ENCODE measurements around the gene DCPS. TPM values are rescaled to one million over a fixed set of nuclear protein-coding genes. Genes with fewer than 3 reads are reported as not detected.

DCPS gene
- total and polyA plus RNA-seq, 2 of the 4 experiments (the other 2 are of a cell fraction) = 19.7 to 34.8 TPM

GRCh38 chr11:126387857-126388256 lies 84.0 kb downstream of the DCPS start:
- no peaks in the 10 kb centered on the region; the same call in 1 of the 2 replicates for H4K20me1 ChIP-seq (ENCODE audit: insufficient read depth, low read length)
- no CpG with 5 or more reads among the region's 5 CpGs for WGBS, 2 experiments (ENCODE audit: extremely low coverage in 2 of 2, insufficient read length in 1 of 2)

More at GRCh38 chr11:126387857-126388256, 84.0 kb downstream of the DCPS start:
- Histone ChIP-seq H2AK5ac (ENCODE audit: low read depth, low read length) (no peak overlapping the region), H2BK5ac (ENCODE audit: low read depth, low read length, poor library complexity, severe bottlenecking) (no peak overlapping the region), H3K36me3 (ENCODE audit: control insufficient read depth, insufficient read depth, low read length) (no peaks in the 10 kb centered on the region), H3K9me3 (ENCODE audit: control insufficient read depth, insufficient read depth, low read length) (no peaks in the 10 kb centered on the region), H3K9ac (ENCODE audit: low read depth, low read length) (no peak overlapping the region), H3K4me3 (ENCODE audit: insufficient read depth, low read depth, low read length) (no peak overlapping the region), H3K14ac (replicated peaks; ENCODE audit: low read depth, low read length) (no peak overlapping the region), H3K23ac (ENCODE audit: low read depth, low read length) (no peak overlapping the region), H2AFZ (replicated peaks; ENCODE audit: low read length, poor library complexity) (no peak overlapping the region), H2BK15ac (ENCODE audit: low read depth, low read length) (no peak overlapping the region), H3K27me3 (ENCODE audit: control insufficient read depth, insufficient read depth, low read length) (no peaks in the 10 kb centered on the region), H3K4ac (ENCODE audit: low read depth, low read length) (no peak overlapping the region), H4K91ac (ENCODE audit: insufficient read depth, low read depth, low read length) (no peak overlapping the region), H4K8ac (ENCODE audit: low read depth in 2 of 2, low read length in 2 of 2) (no peak overlapping the region), H3K79me1 (ENCODE audit: low read depth in 1 of 2, low read length in 2 of 2) (peaks cover 3 to 4% of the 10 kb centered on the region in 2 experiments; a peak in 3 of 4 replicates), H2AK9ac (replicated peaks; ENCODE audit: low read depth, low read length, poor library complexity) (no peak overlapping the region), H4K5ac (ENCODE audit: low read depth, low read length) (no peak overlapping the region), H3K4me1 (ENCODE audit: control insufficient read depth, insufficient read depth, low read length) (peaks cover 2% of the 10 kb centered on the region; the same call in 1 of the 2 replicates), H3K27ac (ENCODE audit: insufficient read depth, low read length) (no peak overlapping the region), H3K9me1 (ENCODE audit: insufficient read depth, low read length) (peaks cover 5% of the 10 kb centered on the region; the same call in 1 of the 2 replicates), H3K18ac (ENCODE audit: low read depth, low read length) (no peak overlapping the region), H3K56ac (ENCODE audit: extremely low read depth, insufficient read depth, low read length) (no peak overlapping the region), H3K4me2 (ENCODE audit: low read depth, low read length) (no peak overlapping the region), H2BK120ac (ENCODE audit: low read depth, low read length) (no peak overlapping the region), H2BK20ac (ENCODE audit: low read depth, low read length) (no peak overlapping the region)
- DNase-seq (no peak), ATAC-seq (ENCODE audit: low read depth) (no peak)
- no peak for TF ChIP-seq MXI1 (IDR thresholded peaks at IDR 0.05; ENCODE audit: borderline replicate concordance, low read depth, low read length)
- ChIA-PET CTCF (no interaction called here), POLR2A (ENCODE audit: unreplicated experiment) (no interaction called here)
- intact Hi-C loops (cut with micrococcal nuclease) = no loop called here
- in situ Hi-C loops (cut with MboI; ENCODE audit: low sequenced_read_pairs) = no loop called here
- dilution Hi-C loops (cut with HindIII; ENCODE audit: low sequenced_read_pairs, unreplicated experiment) = no loop called here
- no TSS peak for BruUV-seq (replicated peaks)

Data from IMR-90 (cell line).